GM19025 (cell line): ENCODE data around the gene TRIP12.
A peak's percentile ranks its signal among the peaks of the same experiment; 100 is the strongest.
"Not testable (repeated sequence)": the region's sequence is repeated elsewhere in the genome, so short reads cannot be mapped to it uniquely, and the experiment has no call there.

Source experiments
- ATAC-seq: cut with Tn5 transposase; IDR thresholded peaks from one replicate; pipeline ENCODE4 v1.9.1; 2021; ENCODE audit warnings: mild to moderate bottlenecking, low read depth, moderate library complexity; ENCODE audit not compliant: unreplicated experiment

TRIP12 gene

GRCh38 chr2:229921101-229921891, 513 bp downstream of the TRIP12 start:
- peak; percentile 22 for ATAC-seq

GRCh38 chr2:229920011-229920641, 1.7 kb downstream of the TRIP12 start:
- ATAC-seq, result no peak

DNA sequence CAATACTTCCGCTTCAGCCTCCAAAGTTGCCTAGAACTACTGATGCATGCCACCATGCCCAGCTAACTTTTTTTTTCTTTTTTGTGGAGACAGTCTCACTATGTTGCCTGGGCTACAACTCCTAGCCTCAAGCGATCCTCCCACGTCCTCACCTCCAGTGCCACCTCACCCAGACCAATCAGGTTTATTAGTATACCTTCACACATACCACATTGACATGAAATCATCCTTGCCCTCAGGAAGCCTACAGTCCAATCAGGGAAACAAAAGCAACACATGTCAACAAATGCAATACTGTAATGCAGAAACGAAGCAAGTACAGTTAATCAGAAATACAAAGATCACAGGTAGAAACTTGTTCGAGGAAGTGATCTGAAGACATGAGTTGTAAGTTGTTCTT, 4.0 kb downstream of the TRIP12 start:
- ATAC-seq, result no peak

- no peak for ATAC-seq
Observed at GRCh38 chr2:229914171-229914570, 7.6 kb downstream of the TRIP12 start.

DNA sequence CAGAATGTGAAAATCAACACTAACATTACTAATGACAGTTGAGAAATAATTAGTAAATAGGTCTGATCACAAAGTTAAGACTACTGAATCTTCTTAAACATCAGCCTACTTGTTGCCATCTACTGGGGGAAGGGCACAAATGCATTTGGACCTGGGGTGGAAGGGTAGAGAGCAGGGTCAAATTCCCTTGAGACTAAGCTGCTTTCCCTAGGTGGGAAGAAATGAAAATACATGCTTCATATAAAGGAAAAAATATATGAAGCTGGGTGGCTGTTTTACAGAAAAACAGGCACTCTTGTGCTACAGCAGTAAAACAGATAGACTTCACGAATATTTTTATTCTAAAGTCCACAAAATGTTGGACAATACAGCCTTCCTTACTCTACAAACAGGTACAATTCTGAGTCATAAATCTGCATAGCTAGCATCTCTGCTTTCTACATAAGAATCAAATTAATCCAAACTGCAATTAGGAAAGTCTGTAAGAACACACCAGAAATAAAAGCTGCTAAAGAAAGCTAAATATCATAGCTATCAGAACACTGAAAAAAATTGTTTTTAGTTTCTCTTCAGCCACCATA, 10.9 kb downstream of the TRIP12 start:
- peak; percentile 62 for ATAC-seq

DNA sequence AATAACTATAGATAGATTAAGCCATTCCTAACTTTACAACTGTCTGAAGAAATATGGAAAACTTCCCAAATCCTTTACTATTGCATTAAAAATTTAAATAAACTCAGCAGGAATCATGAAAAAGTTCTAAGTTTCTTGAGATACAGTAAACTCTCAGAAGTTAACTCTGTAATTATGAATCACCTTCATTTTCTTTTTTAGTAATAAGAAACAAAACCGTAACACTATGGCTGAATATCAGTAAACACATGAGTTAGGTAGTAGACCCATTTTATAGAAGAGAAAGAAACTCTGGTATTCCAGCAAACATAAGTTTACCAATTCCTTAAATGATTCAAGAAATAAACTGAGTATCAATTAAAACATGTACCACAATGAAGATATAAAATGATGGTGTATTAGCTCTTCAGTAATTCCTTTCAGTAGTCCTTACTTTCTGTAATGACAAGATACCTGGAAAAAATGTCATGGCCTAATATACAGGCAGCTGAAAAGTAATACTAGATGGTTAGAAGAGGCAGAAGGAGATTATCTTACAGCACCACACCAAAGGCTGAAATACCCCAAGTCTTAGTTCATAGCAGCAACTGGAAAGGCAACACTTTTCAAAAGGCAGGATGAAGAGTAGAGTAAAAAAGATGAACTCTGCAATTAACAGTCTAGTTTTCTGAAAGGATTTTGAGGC, 11.5 kb downstream of the TRIP12 start:
- ATAC-seq, result peak; percentile 17

GRCh38 chr2:229909090-229909489, 12.7 kb downstream of the TRIP12 start:
- ATAC-seq, result no peak

DNA sequence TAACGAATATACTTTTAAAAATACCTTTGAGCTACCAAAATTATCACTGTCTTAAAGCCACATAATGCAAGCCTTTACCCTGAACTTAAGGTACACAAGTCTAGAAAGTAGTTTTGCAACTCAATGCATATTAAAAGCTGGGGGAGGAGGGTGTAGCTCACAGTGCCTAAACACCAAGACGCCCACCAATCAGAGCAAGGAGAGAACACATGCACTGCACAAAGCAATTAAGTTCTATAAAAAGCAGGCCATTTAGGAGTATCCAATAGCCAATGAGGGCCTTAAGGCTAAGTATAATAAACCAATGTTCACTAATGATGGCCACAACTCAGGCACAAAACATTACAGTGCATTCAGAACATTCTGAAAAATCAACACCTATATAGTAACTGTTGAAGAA, 16.2 kb downstream of the TRIP12 start:
- ATAC-seq, result no peak

DNA sequence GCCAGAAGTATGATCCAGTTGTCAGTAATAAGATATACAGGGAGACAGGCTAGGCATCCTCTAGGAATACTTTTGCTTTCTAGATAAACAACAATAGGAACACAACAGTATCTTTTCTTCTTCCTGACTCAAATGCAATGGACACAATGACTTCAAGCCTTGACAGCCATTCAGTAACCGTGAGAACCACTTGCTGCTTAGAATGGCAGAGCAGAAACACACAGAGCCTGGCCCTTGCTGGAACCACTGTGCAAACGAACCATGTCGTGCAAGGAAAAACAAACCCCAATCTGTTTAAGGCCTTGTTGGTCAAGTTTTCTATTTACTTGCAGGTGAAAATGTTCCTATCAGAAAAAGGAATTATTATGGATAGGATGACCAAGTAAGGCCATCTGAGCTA, 18.8 kb downstream of the TRIP12 start:
- no peak for ATAC-seq

GRCh38 chr2:229901819-229902218, 20.0 kb downstream of the TRIP12 start:
- no peak for ATAC-seq

GRCh38 chr2:229900514-229900913, 21.3 kb downstream of the TRIP12 start:
- not testable (repeated sequence) for ATAC-seq

- ATAC-seq, result no peak
Observed at GRCh38 chr2:229900012-229900411, 21.8 kb downstream of the TRIP12 start.

GRCh38 chr2:229899604-229900003, 22.2 kb downstream of the TRIP12 start:
- ATAC-seq, result no peak

DNA sequence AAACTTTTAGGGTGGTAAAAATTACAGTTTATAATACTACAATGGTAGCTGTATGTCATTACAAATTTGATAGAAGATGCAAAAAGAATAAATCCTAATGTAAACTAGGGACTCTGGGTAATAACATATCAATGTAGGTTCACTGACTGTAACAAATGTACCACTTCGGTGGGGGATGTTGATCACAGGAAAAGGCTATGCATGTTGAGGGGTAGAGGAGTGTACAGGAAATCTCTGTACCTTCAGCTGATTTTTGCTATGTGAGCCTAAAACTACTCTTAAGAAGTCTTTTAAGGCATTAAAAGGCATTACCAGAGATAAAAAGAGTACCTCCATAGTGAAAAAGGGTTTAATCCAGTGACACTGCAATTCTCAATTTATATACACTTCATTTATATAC, 25.0 kb downstream of the TRIP12 start:
- no peak for ATAC-seq

DNA sequence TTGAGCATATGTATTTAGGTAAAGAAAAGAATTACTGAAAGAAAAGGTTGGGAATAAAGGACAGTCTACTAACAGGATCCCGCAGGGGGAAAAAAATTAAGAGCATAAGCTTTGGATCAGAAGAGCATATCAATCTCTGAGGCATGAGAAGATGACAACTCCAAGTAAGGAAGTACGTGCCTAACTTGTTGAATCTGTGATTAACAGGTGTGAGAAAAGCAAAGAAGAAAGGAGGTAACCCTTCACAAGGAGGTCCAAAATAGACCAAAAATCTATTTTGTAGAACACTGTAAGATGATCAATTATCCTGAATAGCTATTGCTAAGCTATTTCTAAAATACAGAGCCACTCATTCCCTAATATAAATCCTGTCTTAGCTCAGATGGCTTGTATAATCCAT, 32.8 kb downstream of the TRIP12 start:
- no peak for ATAC-seq

DNA sequence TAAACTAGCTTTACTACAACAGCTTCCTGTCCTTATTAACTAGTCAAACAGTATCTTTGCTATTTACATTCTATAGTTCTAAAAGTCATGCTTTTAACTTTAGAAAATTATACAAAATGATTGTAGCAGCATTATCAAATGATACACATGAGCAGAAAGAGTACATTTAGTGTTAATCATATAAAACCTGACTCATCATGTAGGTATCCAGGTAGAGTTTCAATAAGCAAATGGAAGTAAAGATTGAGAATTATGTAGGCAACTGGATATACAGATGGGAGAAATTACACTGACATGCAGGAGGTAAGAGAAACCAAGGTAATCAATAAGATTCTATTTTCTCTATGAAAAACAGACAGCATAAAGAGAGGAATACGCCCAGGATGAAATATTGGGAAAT, 33.8 kb downstream of the TRIP12 start:
- ATAC-seq, result no peak

DNA sequence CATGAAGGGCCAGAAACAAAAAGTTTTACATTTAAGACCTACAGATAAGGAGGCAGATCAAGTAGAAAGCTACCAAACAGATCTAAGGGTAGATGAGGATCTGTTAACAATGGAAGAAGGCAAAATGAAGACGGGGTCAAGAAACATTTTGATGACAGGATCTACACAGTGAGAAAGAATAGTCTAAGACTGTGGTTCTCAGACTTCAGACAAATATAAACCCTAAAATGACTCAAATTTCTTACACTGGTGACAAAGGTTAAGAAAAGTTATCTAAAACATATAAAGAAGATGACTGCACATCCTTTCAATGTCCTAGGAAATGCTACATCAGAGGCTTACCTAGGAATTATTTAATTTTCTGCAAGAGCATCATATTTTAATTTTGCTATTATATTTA, 34.4 kb downstream of the TRIP12 start:
- no peak for ATAC-seq

- ATAC-seq, result no peak
Observed at GRCh38 chr2:229884775-229885699, 36.8 kb downstream of the TRIP12 start.

DNA sequence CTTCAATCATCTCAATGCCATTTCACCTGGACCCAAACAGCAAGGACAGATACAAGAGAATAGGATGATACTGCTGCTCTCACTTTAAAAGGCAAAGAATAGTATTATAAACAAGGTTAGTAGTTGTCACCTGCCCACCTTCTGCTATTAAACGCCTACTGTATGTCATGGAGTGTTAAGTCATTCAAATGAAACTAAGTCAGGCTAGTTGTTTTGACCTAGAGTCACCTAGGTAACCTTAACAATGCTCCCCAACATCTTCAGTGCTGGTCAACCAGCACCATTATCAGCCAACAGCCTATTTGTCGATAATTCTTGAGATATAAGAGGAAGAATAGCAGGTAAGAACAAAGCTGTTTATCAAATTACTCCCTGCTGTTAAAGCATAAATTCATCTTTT, 39.2 kb downstream of the TRIP12 start:
- no peak for ATAC-seq

- ATAC-seq, result no peak
Observed at GRCh38 chr2:229880892-229881586, 40.8 kb downstream of the TRIP12 start.
